BE2C (cell line): Measurements from ENCODE around the gene TMEM45A.

Experiments
- DNase-seq: peaks from one replicate; pipeline ENCODE4 v3.0.0-alpha.2; 2020
- H3K27me3 ChIP-seq: fragments of 250-450 bp; sonication (Bioruptor Pico); 2 replicates; pipeline ENCODE4 v1.5.1; 2020; ENCODE audit warnings: mild to moderate bottlenecking
- H3K36me3 ChIP-seq: fragments of 250-450 bp; sonication (Bioruptor Pico); 2 replicates; pipeline ENCODE4 v1.5.1; 2020; ENCODE audit warnings: mild to moderate bottlenecking
- H3K4me1 ChIP-seq: fragments of 250-450 bp; sonication (Bioruptor Pico); 2 replicates; pipeline ENCODE4 v1.5.1; 2020
- H3K4me3 ChIP-seq: 2 replicates; pipeline ENCODE4 v1.5.1; 2011; ENCODE audit warnings: low read depth, low read length
- H3K9me3 ChIP-seq: fragments of 250-450 bp; sonication (Bioruptor Pico); 2 replicates; pipeline ENCODE4 v1.5.1; 2020
- CTCF ChIP-seq: IDR thresholded peaks from 2 replicates; pipeline ENCODE4 v1.5.1; 2012; ENCODE audit warnings: mild to moderate bottlenecking, low read depth, low read length

Gene TMEM45A

GRCh38 chr3:100590114-100590839 is 97.9 kb downstream of the TMEM45A start:
- DNase-seq: peak; percentile 50
- peak; percentile 93 for TF ChIP-seq CTCF
- Histone ChIP-seq H3K27me3 (no peaks in the 10 kb centered on the region), H3K4me1 (no peaks in the 10 kb centered on the region; the same call in 1 of the 2 replicates), H3K4me3 (peak overlapping the region; percentile 36), H3K9me3 (no peaks in the 10 kb centered on the region), H3K36me3 (no peaks in the 10 kb centered on the region)

- Histone ChIP-seq H3K9me3 (no peaks in the 10 kb centered on the region), H3K4me3 (no peak overlapping the region), H3K4me1 (no peaks in the 10 kb centered on the region; the same call in 1 of the 2 replicates), H3K27me3 (no peaks in the 10 kb centered on the region), H3K36me3 (no peaks in the 10 kb centered on the region)
- no peak for TF ChIP-seq CTCF
- no peak for DNase-seq
Measured at GRCh38 chr3:100590840-100591147, 98.4 kb downstream of the TMEM45A start.

- no peak for DNase-seq
Measured at GRCh38 chr3:100591411-100591810, 99.0 kb downstream of the TMEM45A start.

DNA sequence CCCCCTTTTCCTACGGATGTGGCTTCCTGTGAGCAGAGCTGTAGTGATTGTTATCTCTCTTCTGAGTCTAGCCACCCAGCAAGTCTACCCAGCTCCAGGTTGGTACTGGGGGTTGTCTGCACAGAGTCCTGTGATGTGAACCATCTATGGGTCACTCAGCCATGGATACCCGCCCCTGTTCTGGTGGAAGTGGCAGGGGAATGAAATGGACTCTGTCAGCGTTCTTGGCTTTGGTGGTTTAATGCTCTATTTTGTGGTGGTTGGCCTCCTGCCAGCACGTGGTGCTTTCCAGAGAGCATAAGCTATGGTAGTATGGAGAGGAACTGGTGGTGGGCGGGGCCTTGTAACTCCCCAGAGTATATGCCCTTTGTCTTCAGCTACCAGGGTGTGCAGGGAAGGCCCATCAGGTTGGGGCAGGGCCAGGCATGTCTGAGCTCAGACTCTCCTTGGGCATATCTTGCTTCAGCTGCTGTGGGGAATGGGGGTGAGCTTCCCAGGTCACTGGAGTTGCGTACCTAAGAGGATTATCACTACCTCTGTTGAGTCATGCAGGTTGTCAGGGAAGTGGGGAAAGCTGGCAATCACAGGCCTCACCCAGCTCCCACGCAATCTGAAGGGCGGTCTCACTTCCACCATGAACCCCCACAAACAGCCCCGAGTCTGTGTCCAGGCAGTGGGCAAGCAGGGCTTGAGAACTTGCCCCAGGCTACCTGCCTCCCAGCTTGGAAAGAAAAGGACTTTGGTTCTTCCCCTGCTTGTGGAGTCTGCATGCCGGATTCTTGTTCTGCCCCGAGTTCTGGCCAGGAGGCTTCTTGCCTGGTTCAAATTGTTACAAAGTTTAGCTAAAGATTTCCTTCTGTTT is 108.0 kb downstream of the TMEM45A start:
- Histone ChIP-seq H3K27me3 (no peaks in the 10 kb centered on the region), H3K4me1 (peaks cover 6% of the 10 kb centered on the region), H3K9me3 (no peaks in the 10 kb centered on the region), H3K36me3 (no peaks in the 10 kb centered on the region), H3K4me3 (no peak overlapping the region)
- no peak for TF ChIP-seq CTCF
- peak; percentile 43 for DNase-seq

More at GRCh38 chr3:100591411-100591810, 99.0 kb downstream of the TMEM45A start:
- Histone ChIP-seq H3K9me3 (no peaks in the 10 kb centered on the region), H3K36me3 (no peaks in the 10 kb centered on the region), H3K4me1 (no peaks in the 10 kb centered on the region; the same call in 1 of the 2 replicates), H3K27me3 (no peaks in the 10 kb centered on the region), H3K4me3 (no peak overlapping the region)
- TF ChIP-seq CTCF: no peak

- no peaks in the 10 kb centered on the region for H3K9me3 ChIP-seq
- no peak for TF ChIP-seq CTCF
- H3K36me3 ChIP-seq: no peaks in the 10 kb centered on the region
- peaks cover 6% of the 10 kb centered on the region for H3K4me1 ChIP-seq
- H3K27me3 ChIP-seq: peaks cover 3% of the 10 kb centered on the region; the same call in 1 of the 2 replicates
- no peak for DNase-seq
- H3K4me3 ChIP-seq: no peak overlapping the region
Measured at GRCh38 chr3:100602506-100603444, 110.4 kb downstream of the TMEM45A start.
